GM12878 (cell line): ENCODE data around the gene RAD51B. TPM values are rescaled to one million over a fixed set of nuclear protein-coding genes. Genes with fewer than 3 reads are reported as not detected.

Source experiments
- ATAC-seq: fragments of 200-7000 bp; cut with Tn5 transposase; 3 replicates; pipeline ENCODE4 v1.9.1; 2020; ENCODE audit warnings: mild to moderate bottlenecking, moderate library complexity
- BruUV-seq: library from RNA; stranded (reverse); fragments of 400-500 nt; replicated peaks from 2 replicates; lab custom pipeline; 2021; lab: Mats Ljungman, UMichigan
- CTCF ChIA-PET: fragments of 300-600 bp; sonication (Branson Sonifier 250); formaldehyde crosslinking; extraction: SDS; loops from one replicate; lab custom pipeline; 2021; ENCODE audit warnings: inconsistent platforms; lab: Yijun Ruan, JAX
- POLR2A ChIA-PET: fragments of 350-600 bp; formaldehyde crosslinking; extraction: SDS; loops from one replicate; lab custom pipeline; 2021; ENCODE audit warnings: inconsistent platforms; lab: Charles Lee
- RAD21 ChIA-PET: fragments of 300-600 bp; sonication (Branson Sonifier 250); formaldehyde crosslinking; loops from one replicate; lab custom pipeline; 2023; ENCODE audit warnings: antibody characterized with exemption; ENCODE audit not compliant: unreplicated experiment; lab: Charles Lee
- SMC1A ChIA-PET: fragments of 300-600 bp; sonication (Branson Sonifier 250); formaldehyde crosslinking; loops from one replicate; lab custom pipeline; 2023; ENCODE audit not compliant: unreplicated experiment, uncharacterized antibody; lab: Charles Lee
- DNase-seq: peaks from one replicate; pipeline ENCODE4 v3.0.0-alpha.2; 2011; ENCODE audit warnings: low read depth, low spot score
- FAIRE-seq: peaks from 3 replicates; lab custom pipeline; 2011; peaks lifted over from hg19 to GRCh38; lab: Jason Lieb, UNC
- H2AFZ ChIP-seq: 2 replicates; pipeline ENCODE4 v1.6.0; 2011; ENCODE audit warnings: low read depth, low read length, control low read depth; ENCODE audit not compliant: control insufficient read depth
- H3K27ac ChIP-seq: 2 replicates; pipeline ENCODE4 v1.5.1; 2011; ENCODE audit warnings: control low read depth; ENCODE audit not compliant: control insufficient read depth, insufficient read depth
- H3K27me3 ChIP-seq, 2 experiments: replicated peaks in 1 of 2; 2 replicates each; pipeline versions ENCODE4 v1.6.0 to v1.6.1; 2011; ENCODE audit warnings: low read length in 1 of 2; ENCODE audit not compliant: control insufficient read depth in 2 of 2, insufficient read depth in 2 of 2
- H3K36me3 ChIP-seq, 2 experiments: 2 replicates each; pipeline ENCODE4 v1.5.1; 2011; ENCODE audit warnings: low read length in 1 of 2; ENCODE audit not compliant: control insufficient read depth in 2 of 2, insufficient read depth in 2 of 2
- H3K4me1 ChIP-seq: 2 replicates; pipeline ENCODE4 v1.6.1; 2011; ENCODE audit warnings: mild to moderate bottlenecking, low read length, moderate library complexity, mixed read lengths; ENCODE audit not compliant: control insufficient read depth, insufficient read depth
- H3K4me2 ChIP-seq: 2 replicates; pipeline ENCODE4 v1.6.0; 2011; ENCODE audit warnings: control low read depth; ENCODE audit not compliant: control insufficient read depth, insufficient read depth
- H3K4me3 ChIP-seq: fragments of 200-600 bp; sonication (generic); 2 replicates; pipeline ENCODE4 v1.5.1; 2016
- H3K79me2 ChIP-seq: 2 replicates; pipeline ENCODE4 v1.6.0; 2011; ENCODE audit warnings: low read length; ENCODE audit not compliant: control insufficient read depth, insufficient read depth
- H3K9ac ChIP-seq: 2 replicates; pipeline ENCODE4 v1.8.0; 2011; ENCODE audit warnings: low read length, control low read depth, mixed read lengths; ENCODE audit not compliant: control insufficient read depth, insufficient read depth
- H3K9me3 ChIP-seq: replicated peaks from 3 replicates; pipeline ENCODE4 v1.5.1; 2011; ENCODE audit warnings: mild to moderate bottlenecking, low read length; ENCODE audit not compliant: control insufficient read depth, insufficient read depth
- H4K20me1 ChIP-seq: 2 replicates; pipeline ENCODE4 v1.6.0; 2011; ENCODE audit not compliant: control insufficient read depth, insufficient read depth
- CREB1 ChIP-seq: IDR thresholded peaks from 2 replicates; pipeline ENCODE4 v1.6.1; 2012; ENCODE audit warnings: low read depth, mild to moderate bottlenecking, inconsistent platforms
- HDAC2 ChIP-seq: fragments of 200-600 bp; sonication (generic); IDR thresholded peaks from 2 replicates; pipeline ENCODE4 v1.6.1; 2017
- NBN ChIP-seq: fragments of 450-650 bp; IDR thresholded peaks from 2 replicates; pipeline ENCODE4 v1.6.1; 2016
- RELB ChIP-seq: fragments of 450-650 bp; IDR thresholded peaks from 2 replicates; pipeline ENCODE4 v1.6.1; 2017; ENCODE audit warnings: low read depth, mild to moderate bottlenecking, moderate library complexity
- TAF1 ChIP-seq: IDR thresholded peaks from 2 replicates; pipeline ENCODE4 v1.6.1; 2011; ENCODE audit warnings: mild to moderate bottlenecking, low read depth, low read length, borderline replicate concordance
- ZSCAN29 ChIP-seq: fragments of 450-650 bp; IDR thresholded peaks from 2 replicates; pipeline ENCODE4 v1.6.1; 2017; ENCODE audit warnings: mild to moderate bottlenecking, moderate library complexity
- in situ Hi-C: fragments of 300-500 bp; cut with MboI; formaldehyde crosslinking; loops from 9 replicates; pipeline ENCODE4 v1.14.3; 2018; ENCODE audit warnings: mixed read lengths
- intact Hi-C: fragments of 100-400 bp; cut with micrococcal nuclease; formaldehyde crosslinking; loops from one replicate; pipeline ENCODE4 v1.14.2; 2022; ENCODE audit not compliant: unreplicated experiment
- polyA plus RNA-seq, 11 experiments: library from polyadenylated mRNA; depleted of rRNA in 4 of 11; unstranded in 6 of 11; stranded (reverse) in 5 of 11; fragments of >200 nt; fragmentation: Nextera tagmentation in 4 of 11; fragmentation: Illumina TruSeq in 1 of 11; extraction: Ambion mirVana in 4 of 11; extraction: Trizol in 1 of 11; gene quantifications; 1 replicate in 1 of 11; 2 replicates in 10 of 11; pipeline versions ENCODE4 v1.2.1 to v1.2.3, GENCODE V29; 2011 to 2016; ENCODE audit warnings: inconsistent platforms in 2 of 11, missing spikeins in 2 of 11, low read depth in 1 of 11
- total RNA-seq, 4 experiments: library from RNA; depleted of rRNA in 3 of 4; stranded (reverse); fragments of >200 nt in 3 of 4; fragmentation: Illumina TruSeq in 1 of 4; extraction: Trizol in 1 of 4; gene quantifications; 2 replicates each; pipeline versions ENCODE4 v1.2.1 to v1.2.3, GENCODE V29; 2013 to 2021

Gene RAD51B
- total and polyA plus RNA-seq, 10 of the 15 experiments (the other 5 are each of a cell fraction or from before 2014, with no cell fraction given) = 9.8 to 26.8 (median 21.3) TPM

GRCh38 chr14:68212361-68212760 lies 392.8 kb downstream of the RAD51B start:
- Histone ChIP-seq H2AFZ (no peak overlapping the region), H3K4me1 (peaks cover 62% of the 10 kb centered on the region), H3K9ac (no peak overlapping the region), H3K4me3 (no peak overlapping the region), H3K9me3 (no peaks in the 10 kb centered on the region; the same call in 1 of the 3 replicates), H3K27me3 (no peaks in the 10 kb centered on the region), H4K20me1 (no peaks in the 10 kb centered on the region), H3K27ac (peak overlapping the region; percentile 86), H3K4me2 (no peak overlapping the region), H3K36me3 (no peaks in the 10 kb centered on the region), H3K79me2 (no peaks in the 10 kb centered on the region; the same call in 1 of the 2 replicates)
- intact Hi-C loops = loop anchor here (5.0 to 10.0 kb wide), 2 partner anchors 128 to 190 kb away; no protein-coding TSS in a partner anchor
- ChIA-PET SMC1A (interaction anchor here (0.6 to 4.0 kb wide), 11 partner anchors 11 to 191 kb away, joined by 3 to 16 read pairs (median 5); no protein-coding TSS in a partner anchor), RAD21 (interaction anchor here (0.6 to 2.4 kb wide), 7 partner anchors 11 to 604 kb away, joined by 3 to 16 read pairs (median 4); no protein-coding TSS in a partner anchor), CTCF (interaction anchor here (0.6 to 1.2 kb wide), 5 partner anchors 11 to 584 kb away, joined by 3 to 5 read pairs (median 3); no protein-coding TSS in a partner anchor), POLR2A (interaction anchor here (1.6 kb wide), 1 partner anchor 583 kb away, joined by 3 read pairs; no protein-coding TSS in a partner anchor)
- DNase-seq = no peak
- FAIRE-seq = no peak
- 0 out of 3 replicates have a peak, but pooled peaks have one; percentile 1 for ATAC-seq
- in situ Hi-C loops = no loop called here
- BruUV-seq = no TSS peak
- TF ChIP-seq TAF1 (no peak), CREB1 (no peak), HDAC2 (no peak), RELB (0 out of 2 replicates have a peak, but pooled peaks have one; percentile 17), NBN (no peak), ZSCAN29 (no peak)
